Liver (tissue), 3 donors: Measurements from ENCODE around the gene KLF4.

Experiments used
- GABPA ChIP-seq, 2 donors: IDR thresholded peaks in 1 of 2; conservative IDR thresholded peaks in 1 of 2; 2 replicates each; pipeline ENCODE4 v1.6.1; 2016; ENCODE audit warnings: antibody characterized with exemption in 2 of 2, mild to moderate bottlenecking in 1 of 2, moderate library complexity in 1 of 2
- SP1 ChIP-seq: IDR thresholded peaks from 2 replicates; pipeline ENCODE4 v1.6.1; 2018; ENCODE audit warnings: antibody characterized with exemption, mild to moderate bottlenecking
- YY1 ChIP-seq: IDR thresholded peaks from 2 replicates; pipeline ENCODE4 v1.6.1; 2016; ENCODE audit warnings: antibody characterized with exemption, mild to moderate bottlenecking
- TF ChIP-seq, protein P1 (sequence below): fragments of 150-350 bp; IDR thresholded peaks from 2 replicates; pipeline ENCODE4 v1.5.1; 2017; ENCODE audit warnings: improper control_type of control experiment, low read depth, low read length; ENCODE audit not compliant: missing input control
- TF ChIP-seq, protein P2 (sequence below): IDR thresholded peaks from 2 replicates; pipeline ENCODE4 v1.6.1; 2016; ENCODE audit warnings: antibody characterized with exemption, mild to moderate bottlenecking
- TF ChIP-seq, protein P3 (sequence below): IDR thresholded peaks from 2 replicates; pipeline ENCODE4 v1.6.1; 2016; ENCODE audit warnings: antibody characterized with exemption
- TF ChIP-seq, protein P4 (sequence below): IDR thresholded peaks from 2 replicates; pipeline ENCODE4 v1.6.1; 2016; ENCODE audit warnings: antibody characterized with exemption
- donor health status: healthy.
- donor health status: healthy.

DNA sequence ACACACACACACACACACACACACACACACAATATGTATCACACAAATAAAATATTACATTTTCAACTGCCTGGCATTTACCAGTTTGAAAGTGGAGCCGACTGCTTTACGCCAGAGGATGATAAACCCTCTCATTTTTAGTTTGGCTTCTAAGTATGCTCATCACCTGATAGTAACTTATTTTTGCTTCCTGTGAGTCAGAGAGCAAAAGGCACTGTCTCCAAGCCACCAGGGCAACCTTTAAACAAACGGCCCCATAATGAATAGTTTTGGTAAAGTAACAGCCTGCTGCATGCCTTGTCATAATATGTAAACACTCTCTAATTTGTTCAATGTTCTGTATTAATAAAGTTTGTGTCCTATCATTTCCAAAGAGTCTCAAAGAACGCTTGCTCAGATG, 26.9 kb downstream of the KLF4 start:
- TF ChIP-seq, protein P1, sequence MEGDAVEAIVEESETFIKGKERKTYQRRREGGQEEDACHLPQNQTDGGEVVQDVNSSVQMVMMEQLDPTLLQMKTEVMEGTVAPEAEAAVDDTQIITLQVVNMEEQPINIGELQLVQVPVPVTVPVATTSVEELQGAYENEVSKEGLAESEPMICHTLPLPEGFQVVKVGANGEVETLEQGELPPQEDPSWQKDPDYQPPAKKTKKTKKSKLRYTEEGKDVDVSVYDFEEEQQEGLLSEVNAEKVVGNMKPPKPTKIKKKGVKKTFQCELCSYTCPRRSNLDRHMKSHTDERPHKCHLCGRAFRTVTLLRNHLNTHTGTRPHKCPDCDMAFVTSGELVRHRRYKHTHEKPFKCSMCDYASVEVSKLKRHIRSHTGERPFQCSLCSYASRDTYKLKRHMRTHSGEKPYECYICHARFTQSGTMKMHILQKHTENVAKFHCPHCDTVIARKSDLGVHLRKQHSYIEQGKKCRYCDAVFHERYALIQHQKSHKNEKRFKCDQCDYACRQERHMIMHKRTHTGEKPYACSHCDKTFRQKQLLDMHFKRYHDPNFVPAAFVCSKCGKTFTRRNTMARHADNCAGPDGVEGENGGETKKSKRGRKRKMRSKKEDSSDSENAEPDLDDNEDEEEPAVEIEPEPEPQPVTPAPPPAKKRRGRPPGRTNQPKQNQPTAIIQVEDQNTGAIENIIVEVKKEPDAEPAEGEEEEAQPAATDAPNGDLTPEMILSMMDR = no peak
- TF ChIP-seq, protein P2, sequence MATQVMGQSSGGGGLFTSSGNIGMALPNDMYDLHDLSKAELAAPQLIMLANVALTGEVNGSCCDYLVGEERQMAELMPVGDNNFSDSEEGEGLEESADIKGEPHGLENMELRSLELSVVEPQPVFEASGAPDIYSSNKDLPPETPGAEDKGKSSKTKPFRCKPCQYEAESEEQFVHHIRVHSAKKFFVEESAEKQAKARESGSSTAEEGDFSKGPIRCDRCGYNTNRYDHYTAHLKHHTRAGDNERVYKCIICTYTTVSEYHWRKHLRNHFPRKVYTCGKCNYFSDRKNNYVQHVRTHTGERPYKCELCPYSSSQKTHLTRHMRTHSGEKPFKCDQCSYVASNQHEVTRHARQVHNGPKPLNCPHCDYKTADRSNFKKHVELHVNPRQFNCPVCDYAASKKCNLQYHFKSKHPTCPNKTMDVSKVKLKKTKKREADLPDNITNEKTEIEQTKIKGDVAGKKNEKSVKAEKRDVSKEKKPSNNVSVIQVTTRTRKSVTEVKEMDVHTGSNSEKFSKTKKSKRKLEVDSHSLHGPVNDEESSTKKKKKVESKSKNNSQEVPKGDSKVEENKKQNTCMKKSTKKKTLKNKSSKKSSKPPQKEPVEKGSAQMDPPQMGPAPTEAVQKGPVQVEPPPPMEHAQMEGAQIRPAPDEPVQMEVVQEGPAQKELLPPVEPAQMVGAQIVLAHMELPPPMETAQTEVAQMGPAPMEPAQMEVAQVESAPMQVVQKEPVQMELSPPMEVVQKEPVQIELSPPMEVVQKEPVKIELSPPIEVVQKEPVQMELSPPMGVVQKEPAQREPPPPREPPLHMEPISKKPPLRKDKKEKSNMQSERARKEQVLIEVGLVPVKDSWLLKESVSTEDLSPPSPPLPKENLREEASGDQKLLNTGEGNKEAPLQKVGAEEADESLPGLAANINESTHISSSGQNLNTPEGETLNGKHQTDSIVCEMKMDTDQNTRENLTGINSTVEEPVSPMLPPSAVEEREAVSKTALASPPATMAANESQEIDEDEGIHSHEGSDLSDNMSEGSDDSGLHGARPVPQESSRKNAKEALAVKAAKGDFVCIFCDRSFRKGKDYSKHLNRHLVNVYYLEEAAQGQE = no peak
- TF ChIP-seq SP1 (no peak), GABPA (IDR thresholded peaks at IDR 0.05 in 1 of 2, conservative IDR thresholded peaks at IDR 0.05 in 1 of 2) (no peak), YY1 (no peak)
- TF ChIP-seq, protein P3, sequence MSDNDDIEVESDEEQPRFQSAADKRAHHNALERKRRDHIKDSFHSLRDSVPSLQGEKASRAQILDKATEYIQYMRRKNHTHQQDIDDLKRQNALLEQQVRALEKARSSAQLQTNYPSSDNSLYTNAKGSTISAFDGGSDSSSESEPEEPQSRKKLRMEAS = no peak
- TF ChIP-seq, protein P4, sequence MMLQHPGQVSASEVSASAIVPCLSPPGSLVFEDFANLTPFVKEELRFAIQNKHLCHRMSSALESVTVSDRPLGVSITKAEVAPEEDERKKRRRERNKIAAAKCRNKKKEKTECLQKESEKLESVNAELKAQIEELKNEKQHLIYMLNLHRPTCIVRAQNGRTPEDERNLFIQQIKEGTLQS = no peak
